GM19099 (cell line): ENCODE data around the gene ZDHHC19.

Source experiments
- POLR2A ChIP-seq: IDR thresholded peaks from 3 replicates; pipeline ENCODE4 v1.6.1; 2011; ENCODE audit warnings: low read depth; ENCODE audit not compliant: insufficient read length; ENCODE audit errors: extremely low read depth

The ZDHHC19 gene, protein sequence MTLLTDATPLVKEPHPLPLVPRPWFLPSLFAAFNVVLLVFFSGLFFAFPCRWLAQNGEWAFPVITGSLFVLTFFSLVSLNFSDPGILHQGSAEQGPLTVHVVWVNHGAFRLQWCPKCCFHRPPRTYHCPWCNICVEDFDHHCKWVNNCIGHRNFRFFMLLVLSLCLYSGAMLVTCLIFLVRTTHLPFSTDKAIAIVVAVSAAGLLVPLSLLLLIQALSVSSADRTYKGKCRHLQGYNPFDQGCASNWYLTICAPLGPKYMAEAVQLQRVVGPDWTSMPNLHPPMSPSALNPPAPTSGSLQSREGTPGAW

DNA sequence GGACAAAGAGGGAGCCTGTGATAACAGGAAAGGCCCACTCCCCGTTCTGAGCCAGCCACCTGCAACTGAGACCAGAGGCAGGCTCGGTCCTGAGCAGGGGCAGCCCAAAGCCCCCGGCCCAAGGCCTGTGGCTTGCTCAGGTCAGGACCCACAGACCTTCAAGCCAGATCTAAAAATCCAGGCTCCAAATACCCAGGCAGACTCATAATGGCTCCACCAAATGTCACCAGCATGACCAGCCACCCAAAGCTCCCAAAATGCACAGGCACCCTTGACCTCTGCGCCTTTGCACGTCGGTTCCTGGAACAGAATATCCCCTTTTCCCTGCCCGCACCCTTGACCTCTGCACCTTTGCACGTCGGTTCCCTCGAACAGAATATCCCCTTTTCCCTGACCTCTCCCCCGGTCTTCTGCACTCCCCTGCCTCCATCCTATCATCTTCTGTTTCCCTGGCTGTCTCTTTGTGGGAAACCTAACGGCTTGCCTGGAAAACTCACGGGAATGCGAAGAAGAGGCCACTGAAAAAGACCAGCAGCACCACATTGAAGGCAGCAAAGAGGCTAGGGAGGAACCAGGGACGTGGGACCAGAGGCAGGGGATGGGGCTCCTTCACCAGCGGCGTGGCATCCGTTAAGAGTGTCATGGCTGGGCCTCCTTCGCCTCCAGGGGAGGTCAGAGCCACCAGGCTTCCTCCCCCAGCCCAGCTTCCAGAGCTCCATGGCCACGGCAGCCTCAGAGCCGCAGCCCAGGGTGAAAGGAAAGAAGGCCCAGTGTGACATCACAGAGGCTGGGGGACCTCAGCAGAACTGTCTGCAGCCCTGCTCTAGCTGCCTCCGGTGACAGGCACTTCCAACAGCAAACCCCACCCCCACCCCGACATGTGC lies at the start of gene ZDHHC19:
ZDHHC19 (minus strand) TSS at position 728 of the 884 bp plus-strand sequence; CDS start at position 643, 85 bp downstream.
- TF ChIP-seq POLR2A, result no peak

GRCh38 chr3:196260784-196261183 lies 49.6 kb upstream of the ZDHHC19 start:
- TF ChIP-seq POLR2A, result no peak

DNA sequence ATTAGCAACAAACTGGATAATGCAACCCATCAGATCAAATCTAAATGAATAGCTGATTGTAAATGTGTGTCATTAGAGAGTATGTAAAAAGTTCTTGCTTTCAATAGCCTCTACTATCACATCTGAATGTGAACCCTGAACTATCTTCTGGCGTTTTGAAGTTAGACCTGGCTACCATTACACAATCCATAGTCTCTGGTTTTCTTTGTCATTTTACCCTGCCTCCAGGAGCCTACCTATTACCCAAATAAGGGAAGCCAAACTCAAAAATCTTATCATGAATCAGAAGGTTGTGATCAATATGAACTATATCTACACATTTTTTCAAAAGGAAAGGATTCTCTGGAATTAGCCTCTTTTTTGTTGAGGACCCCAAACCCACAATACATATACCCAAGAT lies 44.6 kb upstream of the ZDHHC19 start:
- TF ChIP-seq POLR2A, result no peak

- TF ChIP-seq POLR2A, result no peak
These were observed 43.4 kb upstream of the ZDHHC19 start for GRCh38 chr3:196254376-196255283.

GRCh38 chr3:196251918-196252317 lies 40.7 kb upstream of the ZDHHC19 start:
- TF ChIP-seq POLR2A, result no peak

DNA sequence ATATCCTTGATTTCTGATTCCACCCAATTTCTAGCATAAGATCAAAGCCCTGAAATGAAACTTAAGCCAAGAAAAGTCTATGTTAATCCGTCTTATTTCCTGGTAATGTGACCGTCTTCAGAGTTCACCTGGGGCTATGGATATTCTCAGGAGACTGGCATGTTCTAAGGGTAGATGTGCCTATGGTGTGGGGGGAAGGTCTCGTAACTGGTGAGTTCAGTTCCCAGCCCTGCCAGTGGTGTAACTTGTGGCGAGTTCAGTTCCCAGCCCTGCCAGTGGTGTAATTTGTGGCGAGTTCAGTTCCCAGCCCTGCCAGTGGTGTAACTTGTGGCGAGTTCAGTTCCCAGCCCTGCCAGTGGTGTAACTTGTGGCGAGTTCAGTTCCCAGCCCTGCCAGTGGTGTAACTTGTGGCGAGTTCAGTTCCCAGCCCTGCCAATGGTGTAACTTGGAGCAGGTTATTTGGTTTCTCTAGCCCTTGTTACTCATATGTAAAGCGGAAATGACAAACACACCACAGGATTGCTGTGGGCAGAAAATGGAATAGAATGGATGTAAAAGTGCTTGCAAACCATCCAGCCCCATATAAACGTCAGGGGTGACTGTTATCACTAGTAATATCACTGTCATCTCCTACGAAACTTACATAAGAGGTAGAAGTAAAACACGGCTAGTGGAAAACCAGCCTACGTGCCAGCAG lies 35.6 kb upstream of the ZDHHC19 start:
- no peak for TF ChIP-seq POLR2A

GRCh38 chr3:196241704-196242103 lies 30.5 kb upstream of the ZDHHC19 start:
- no peak for TF ChIP-seq POLR2A

DNA sequence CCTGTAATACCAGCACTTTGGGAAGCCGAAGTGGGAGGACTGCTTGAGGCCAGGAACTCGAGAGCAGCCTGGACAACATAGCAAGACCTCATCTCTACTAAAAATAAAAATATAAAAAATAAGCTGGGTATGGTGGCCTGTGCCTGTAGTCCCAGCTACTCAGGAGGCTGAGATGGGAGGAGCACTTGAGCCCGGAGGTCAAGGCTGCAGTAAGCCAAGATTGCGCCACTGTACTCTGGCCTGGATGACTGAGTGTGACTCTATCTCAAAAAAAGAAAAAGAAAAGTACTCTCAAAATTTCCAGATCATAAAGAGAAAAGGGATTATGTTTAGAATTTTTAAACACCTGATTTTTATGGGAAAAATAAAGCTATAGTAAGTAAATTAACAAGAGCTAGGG lies 29.2 kb upstream of the ZDHHC19 start:
- TF ChIP-seq POLR2A, result no peak

GRCh38 chr3:196238612-196239560 lies 27.7 kb upstream of the ZDHHC19 start:
- no peak for TF ChIP-seq POLR2A

GRCh38 chr3:196237203-196237602 lies 26.0 kb upstream of the ZDHHC19 start:
- no peak for TF ChIP-seq POLR2A

GRCh38 chr3:196236223-196236622 lies 25.0 kb upstream of the ZDHHC19 start:
- TF ChIP-seq POLR2A, result no peak

DNA sequence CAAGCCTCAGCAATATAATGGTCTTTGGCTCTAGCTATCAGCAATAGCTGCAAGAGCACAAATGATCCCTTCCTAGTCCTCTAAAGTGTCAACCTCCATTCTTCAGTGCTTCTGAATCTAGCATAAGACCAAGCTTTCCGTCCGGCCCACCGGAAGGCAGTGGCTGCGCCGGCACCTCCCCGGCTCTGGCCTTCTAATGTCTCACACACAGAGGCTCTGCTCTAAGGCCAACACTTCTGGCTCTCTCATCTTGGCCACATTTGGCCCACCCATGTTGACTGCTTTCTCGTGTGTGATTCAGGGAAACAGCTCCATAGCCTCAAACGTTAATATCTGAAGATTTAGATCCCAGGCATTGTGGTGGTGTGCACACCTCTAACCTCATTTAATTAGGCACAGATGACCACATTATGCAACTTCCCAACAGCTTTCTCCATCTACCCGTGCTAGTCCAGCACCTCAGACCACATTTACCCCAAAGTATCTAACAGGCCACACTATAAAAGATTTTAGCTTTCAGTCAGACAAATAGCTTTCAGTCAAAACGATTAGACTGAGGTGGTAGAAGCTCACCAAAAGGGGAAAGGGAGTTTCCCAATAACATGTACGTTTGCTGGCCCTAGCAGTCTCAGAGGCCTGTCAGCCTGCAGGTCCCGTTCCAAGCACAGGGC lies 24.4 kb upstream of the ZDHHC19 start:
- no peak for TF ChIP-seq POLR2A

- no peak for TF ChIP-seq POLR2A
These were observed 21.7 kb upstream of the ZDHHC19 start for GRCh38 chr3:196232882-196233251.
